HG03575 (cell line): Measurements from ENCODE around the gene TCN2.

Source experiments
- ATAC-seq: cut with Tn5 transposase; IDR thresholded peaks from one replicate; pipeline ENCODE4 v1.9.1; 2021; ENCODE audit not compliant: unreplicated experiment, insufficient number of reproducible peaks, low FRiP score; ENCODE audit errors: extremely low read depth

The TCN2 gene

GRCh38 chr22:30636226-30637077 lies 29.5 kb downstream of the TCN2 start:
- ATAC-seq: no peak

GRCh38 chr22:30637701-30638114 lies 30.7 kb downstream of the TCN2 start:
- no peak for ATAC-seq

GRCh38 chr22:30640361-30640760 lies 33.4 kb downstream of the TCN2 start:
- ATAC-seq: no peak

GRCh38 chr22:30640839-30641430 lies 34.0 kb downstream of the TCN2 start:
- no peak for ATAC-seq

GRCh38 chr22:30643055-30643875 lies 36.3 kb downstream of the TCN2 start:
- ATAC-seq: no peak

GRCh38 chr22:30646518-30647160 lies 39.7 kb downstream of the TCN2 start:
- no peak for ATAC-seq

- ATAC-seq: no peak
Measured at GRCh38 chr22:30647536-30647935, 40.6 kb downstream of the TCN2 start.

GRCh38 chr22:30648825-30649224 lies 41.9 kb downstream of the TCN2 start:
- ATAC-seq: no peak

GRCh38 chr22:30649430-30650007 lies 42.5 kb downstream of the TCN2 start:
- no peak for ATAC-seq

- ATAC-seq: no peak
Measured at GRCh38 chr22:30650508-30651116, 43.6 kb downstream of the TCN2 start.

GRCh38 chr22:30652852-30653251 lies 45.9 kb downstream of the TCN2 start:
- no peak for ATAC-seq

- no peak for ATAC-seq
Measured at GRCh38 chr22:30654361-30654760, 47.4 kb downstream of the TCN2 start.

- no peak for ATAC-seq
Measured at GRCh38 chr22:30655532-30655931, 48.6 kb downstream of the TCN2 start.

- ATAC-seq: no peak
Measured at GRCh38 chr22:30662040-30662439, 55.1 kb downstream of the TCN2 start.

- no peak for ATAC-seq
Measured at GRCh38 chr22:30664798-30665197, 57.8 kb downstream of the TCN2 start.

- ATAC-seq: no peak
Measured at GRCh38 chr22:30665266-30665665, 58.3 kb downstream of the TCN2 start.

- ATAC-seq: no peak
Measured at GRCh38 chr22:30665786-30666185, 58.8 kb downstream of the TCN2 start.

GRCh38 chr22:30667107-30667493 lies 60.1 kb downstream of the TCN2 start:
- no peak for ATAC-seq
